Measurements from ENCODE around the gene CALN1.

GRCh38 chr7:72260406-72260805 is 151.7 kb downstream of the CALN1 start:
- TF ChIP-seq CTCF (IDR thresholded peaks at IDR 0.05; ENCODE audit: low read depth, low read length), result no peak
- no peak for TF ChIP-seq EZH2phosphoT487 (IDR thresholded peaks at IDR 0.05; ENCODE audit: low read depth)
